NCI-H2196 (cell line): ENCODE measurements around the gene MARCHF3.
"Not testable (repeated sequence)": the region's sequence is repeated elsewhere in the genome, so short reads cannot be mapped to it uniquely, and the experiment has no call there.

Source experiments
- DNase-seq: peaks from one replicate; lab custom pipeline; 2025; ENCODE audit not compliant: unreplicated experiment; lab: John Stamatoyannopoulos, UW

Gene MARCHF3

GRCh38 chr5:126852841-126853271 is 177.5 kb downstream of the MARCHF3 start:
- DNase-seq, result no peak

GRCh38 chr5:126852091-126852571 is 178.2 kb downstream of the MARCHF3 start:
- DNase-seq, result no peak

GRCh38 chr5:126851501-126852011 is 178.8 kb downstream of the MARCHF3 start:
- no peak for DNase-seq

- no peak for DNase-seq
Observed at GRCh38 chr5:126849101-126849678, 181.2 kb downstream of the MARCHF3 start.

- no peak for DNase-seq
Observed at GRCh38 chr5:126848253-126848652, 182.1 kb downstream of the MARCHF3 start.

- no peak for DNase-seq
Observed at GRCh38 chr5:126847826-126848251, 182.5 kb downstream of the MARCHF3 start.

- DNase-seq, result no peak
Observed at GRCh38 chr5:126847456-126847820, 182.9 kb downstream of the MARCHF3 start.

- no peak for DNase-seq
Observed at GRCh38 chr5:126846744-126847455, 183.5 kb downstream of the MARCHF3 start.

- no peak for DNase-seq
Observed at GRCh38 chr5:126846344-126846743, 184.0 kb downstream of the MARCHF3 start.

GRCh38 chr5:126845470-126846070 is 184.8 kb downstream of the MARCHF3 start:
- not testable (repeated sequence) for DNase-seq

GRCh38 chr5:126843375-126843774 is 187.0 kb downstream of the MARCHF3 start:
- not testable (repeated sequence) for DNase-seq

- not testable (repeated sequence) for DNase-seq
Observed at GRCh38 chr5:126839407-126839806, 191.0 kb downstream of the MARCHF3 start.

GRCh38 chr5:126837906-126838539 is 192.3 kb downstream of the MARCHF3 start:
- no peak for DNase-seq

GRCh38 chr5:126837242-126837641 is 193.1 kb downstream of the MARCHF3 start:
- no peak for DNase-seq

- DNase-seq, result no peak
Observed at GRCh38 chr5:126836778-126837177, 193.6 kb downstream of the MARCHF3 start.

GRCh38 chr5:126831156-126831555 is 199.2 kb downstream of the MARCHF3 start:
- no peak for DNase-seq

- DNase-seq, result no peak
Observed at GRCh38 chr5:126830061-126830460, 200.3 kb downstream of the MARCHF3 start.

- DNase-seq, result no peak
Observed at GRCh38 chr5:126829098-126829497, 201.3 kb downstream of the MARCHF3 start.

GRCh38 chr5:126826619-126827215 is 203.6 kb downstream of the MARCHF3 start:
- no peak for DNase-seq

GRCh38 chr5:126819253-126819652 is 211.1 kb downstream of the MARCHF3 start:
- DNase-seq, result no peak

GRCh38 chr5:126818736-126819135 is 211.6 kb downstream of the MARCHF3 start:
- no peak for DNase-seq
